GM23338 (cell line): ENCODE measurements around the gene GNL3.

Experiments
- CREB1 ChIP-seq: fragments of 250-450 bp; sonication (Bioruptor Pico); IDR thresholded peaks from 2 replicates; pipeline ENCODE4 v1.5.0; 2020; ENCODE audit warnings: low read depth, mild to moderate bottlenecking, moderate library complexity
- CTCF ChIP-seq, 2 experiments: fragments of 200-600 bp in 1 of 2; sonication (generic) in 1 of 2; conservative IDR thresholded peaks; 2 replicates each; pipeline versions ENCODE4 v1.5.1 to v1.6.1; 2016 to 2017; ENCODE audit warnings: antibody characterized with exemption in 2 of 2, low read depth in 2 of 2, mild to moderate bottlenecking in 2 of 2, moderate library complexity in 1 of 2
- ETS1 ChIP-seq: IDR thresholded peaks from 2 replicates; pipeline ENCODE4 v1.6.1; 2016; ENCODE audit warnings: antibody characterized with exemption
- EZH2 ChIP-seq: fragments of 200-600 bp; sonication (generic); IDR thresholded peaks from one replicate; pipeline ENCODE4 v1.8.0; 2017; ENCODE audit warnings: antibody characterized with exemption, mild to moderate bottlenecking, low read depth; ENCODE audit not compliant: unreplicated experiment
- EZH2phosphoT487 ChIP-seq: fragments of 200-600 bp; sonication (generic); IDR thresholded peaks from one replicate; pipeline ENCODE4 v1.8.1; 2018; ENCODE audit warnings: antibody characterized with exemption; ENCODE audit not compliant: unreplicated experiment
- NANOG ChIP-seq: IDR thresholded peaks from 2 replicates; pipeline ENCODE4 v1.6.1; 2016; ENCODE audit warnings: antibody characterized with exemption, borderline replicate concordance
- POLR2AphosphoS5 ChIP-seq: IDR thresholded peaks from 2 replicates; pipeline ENCODE4 v1.6.1; 2016; ENCODE audit warnings: antibody characterized with exemption, low read depth
- REST ChIP-seq: IDR thresholded peaks from one replicate; pipeline ENCODE4 v1.6.1; 2018; ENCODE audit warnings: antibody characterized with exemption; ENCODE audit not compliant: unreplicated experiment
- STAT1 ChIP-seq: IDR thresholded peaks from one replicate; pipeline ENCODE4 v1.6.1; 2016; ENCODE audit warnings: antibody characterized with exemption; ENCODE audit not compliant: unreplicated experiment

GRCh38 chr3:52731590-52731989 lies 45.8 kb downstream of the GNL3 start:
- TF ChIP-seq EZH2 = no peak
- TF ChIP-seq POLR2AphosphoS5 = no peak
- no peak for TF ChIP-seq CTCF (conservative IDR thresholded peaks at IDR 0.05; ENCODE audit: low read depth in 2 of 2)
- no peak for TF ChIP-seq REST
- TF ChIP-seq ETS1 = no peak
- TF ChIP-seq NANOG = no peak
- TF ChIP-seq STAT1 = no peak
- TF ChIP-seq CREB1 (CRISPR knock-in tag) = no peak
- TF ChIP-seq EZH2phosphoT487 = no peak
